Measurements from ENCODE around the gene EMID1.

The EMID1 gene

DNA sequence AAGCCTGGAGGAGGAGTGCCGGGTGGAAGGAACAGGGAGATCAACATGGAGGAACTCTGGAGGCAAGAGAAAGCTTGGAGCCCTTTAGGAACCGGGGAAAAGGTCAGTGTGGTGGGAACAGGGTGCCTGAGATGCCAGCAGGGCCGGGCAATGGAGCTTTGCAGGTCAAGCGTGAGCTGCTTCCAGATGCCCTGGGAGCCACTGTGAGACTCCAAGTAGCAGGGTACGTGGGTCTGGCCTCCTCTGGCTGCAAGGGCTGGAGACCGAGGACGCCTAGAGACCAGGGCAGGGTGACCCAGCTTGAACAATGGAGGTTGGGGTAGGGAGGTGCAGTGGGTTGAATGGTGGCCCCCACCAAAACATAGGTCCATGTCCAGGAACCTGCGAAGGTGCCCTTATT lies 15.6 kb upstream of the EMID1 start (continued):
- TF ChIP-seq ZNF2 (tag by site-specific recombination; IDR thresholded peaks at IDR 0.05) (no peak), ZNF791 (tag by site-specific recombination; IDR thresholded peaks at IDR 0.05) (no peak)

DNA sequence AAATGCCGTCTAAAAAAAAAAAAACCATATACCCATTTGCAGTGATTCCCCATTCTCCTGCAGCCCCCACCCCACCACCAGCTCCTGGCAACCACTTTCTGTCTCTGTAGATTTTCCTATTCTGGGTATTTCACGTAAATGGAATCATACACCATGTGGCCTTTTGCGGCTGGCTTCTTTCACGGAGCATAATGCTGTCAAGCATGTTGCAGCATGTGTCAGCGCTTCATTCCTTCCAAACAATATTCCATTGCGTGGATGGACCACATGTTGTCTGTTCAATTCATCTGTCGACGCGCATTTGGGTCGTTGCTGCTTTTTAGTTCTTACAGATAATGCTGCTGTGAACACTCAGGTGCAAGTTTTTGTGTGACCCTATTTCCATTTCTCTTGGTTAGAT lies 14.8 kb upstream of the EMID1 start:
- H3K4me1 ChIP-seq (ENCODE audit: control insufficient read depth, insufficient read depth, low read length): no peaks in the 10 kb centered on the region
- CTCF ChIA-PET: interaction anchor here (1.0 to 1.3 kb wide), 2 partner anchors 12 to 55 kb away, joined by 3 to 4 read pairs; no protein-coding TSS in a partner anchor
- no peaks in the 10 kb centered on the region for H3K9me3 ChIP-seq (ENCODE audit: control insufficient read depth, insufficient read depth, low read depth, low read length)
- H3K27ac ChIP-seq (ENCODE audit: extremely low read depth, low read depth, low read length): no peak overlapping the region
- POLR2A ChIA-PET: no interaction called here
- TF ChIP-seq, protein P1, sequence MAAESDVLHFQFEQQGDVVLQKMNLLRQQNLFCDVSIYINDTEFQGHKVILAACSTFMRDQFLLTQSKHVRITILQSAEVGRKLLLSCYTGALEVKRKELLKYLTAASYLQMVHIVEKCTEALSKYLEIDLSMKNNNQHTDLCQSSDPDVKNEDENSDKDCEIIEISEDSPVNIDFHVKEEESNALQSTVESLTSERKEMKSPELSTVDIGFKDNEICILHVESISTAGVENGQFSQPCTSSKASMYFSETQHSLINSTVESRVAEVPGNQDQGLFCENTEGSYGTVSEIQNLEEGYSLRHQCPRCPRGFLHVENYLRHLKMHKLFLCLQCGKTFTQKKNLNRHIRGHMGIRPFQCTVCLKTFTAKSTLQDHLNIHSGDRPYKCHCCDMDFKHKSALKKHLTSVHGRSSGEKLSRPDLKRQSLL (tag by site-specific recombination; IDR thresholded peaks at IDR 0.05): no peak
- TF ChIP-seq PRDM1 (tag by site-specific recombination; IDR thresholded peaks at IDR 0.05) (no peak), SCRT1 (tag by site-specific recombination; IDR thresholded peaks at IDR 0.05; ENCODE audit: borderline replicate concordance) (no peak), KLF8 (tag by site-specific recombination; IDR thresholded peaks at IDR 0.05) (no peak), ZNF302 (tag by site-specific recombination; IDR thresholded peaks at IDR 0.05; ENCODE audit: low read depth) (no peak), ZNF621 (tag by site-specific recombination; IDR thresholded peaks at IDR 0.05) (no peak), ZBTB7A (tag by site-specific recombination; IDR thresholded peaks at IDR 0.05; ENCODE audit: low read depth) (no peak), WT1 (tag by site-specific recombination; IDR thresholded peaks at IDR 0.05) (no peak), ZEB2 (tag by site-specific recombination; IDR thresholded peaks at IDR 0.05) (no peak), ZNF610 (tag by site-specific recombination; IDR thresholded peaks at IDR 0.05; ENCODE audit: borderline replicate concordance) (no peak), ZNF530 (tag by site-specific recombination; IDR thresholded peaks at IDR 0.05; ENCODE audit: low read depth) (no peak), ZXDB (tag by site-specific recombination; IDR thresholded peaks at IDR 0.05) (no peak)
- TF ChIP-seq, protein P2, sequence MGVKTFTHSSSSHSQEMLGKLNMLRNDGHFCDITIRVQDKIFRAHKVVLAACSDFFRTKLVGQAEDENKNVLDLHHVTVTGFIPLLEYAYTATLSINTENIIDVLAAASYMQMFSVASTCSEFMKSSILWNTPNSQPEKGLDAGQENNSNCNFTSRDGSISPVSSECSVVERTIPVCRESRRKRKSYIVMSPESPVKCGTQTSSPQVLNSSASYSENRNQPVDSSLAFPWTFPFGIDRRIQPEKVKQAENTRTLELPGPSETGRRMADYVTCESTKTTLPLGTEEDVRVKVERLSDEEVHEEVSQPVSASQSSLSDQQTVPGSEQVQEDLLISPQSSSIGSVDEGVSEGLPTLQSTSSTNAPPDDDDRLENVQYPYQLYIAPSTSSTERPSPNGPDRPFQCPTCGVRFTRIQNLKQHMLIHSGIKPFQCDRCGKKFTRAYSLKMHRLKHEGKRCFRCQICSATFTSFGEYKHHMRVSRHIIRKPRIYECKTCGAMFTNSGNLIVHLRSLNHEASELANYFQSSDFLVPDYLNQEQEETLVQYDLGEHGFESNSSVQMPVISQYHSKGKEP (tag by site-specific recombination; IDR thresholded peaks at IDR 0.05): no peak
- TF ChIP-seq, protein P3, sequence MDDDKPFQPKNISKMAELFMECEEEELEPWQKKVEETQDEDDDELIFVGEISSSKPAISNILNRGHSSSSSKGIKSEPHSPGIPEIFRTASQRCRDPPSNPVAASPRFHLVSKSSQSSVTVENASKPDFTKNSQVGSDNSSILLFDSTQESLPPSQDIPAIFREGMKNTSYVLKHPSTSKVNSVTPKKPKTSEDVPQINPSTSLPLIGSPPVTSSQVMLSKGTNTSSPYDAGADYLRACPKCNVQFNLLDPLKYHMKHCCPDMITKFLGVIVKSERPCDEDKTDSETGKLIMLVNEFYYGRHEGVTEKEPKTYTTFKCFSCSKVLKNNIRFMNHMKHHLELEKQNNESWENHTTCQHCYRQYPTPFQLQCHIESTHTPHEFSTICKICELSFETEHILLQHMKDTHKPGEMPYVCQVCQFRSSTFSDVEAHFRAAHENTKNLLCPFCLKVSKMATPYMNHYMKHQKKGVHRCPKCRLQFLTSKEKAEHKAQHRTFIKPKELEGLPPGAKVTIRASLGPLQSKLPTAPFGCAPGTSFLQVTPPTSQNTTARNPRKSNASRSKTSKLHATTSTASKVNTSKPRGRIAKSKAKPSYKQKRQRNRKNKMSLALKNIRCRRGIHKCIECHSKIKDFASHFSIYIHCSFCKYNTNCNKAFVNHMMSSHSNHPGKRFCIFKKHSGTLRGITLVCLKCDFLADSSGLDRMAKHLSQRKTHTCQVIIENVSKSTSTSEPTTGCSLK (tag by site-specific recombination; IDR thresholded peaks at IDR 0.05): no peak
- TF ChIP-seq, protein P4, sequence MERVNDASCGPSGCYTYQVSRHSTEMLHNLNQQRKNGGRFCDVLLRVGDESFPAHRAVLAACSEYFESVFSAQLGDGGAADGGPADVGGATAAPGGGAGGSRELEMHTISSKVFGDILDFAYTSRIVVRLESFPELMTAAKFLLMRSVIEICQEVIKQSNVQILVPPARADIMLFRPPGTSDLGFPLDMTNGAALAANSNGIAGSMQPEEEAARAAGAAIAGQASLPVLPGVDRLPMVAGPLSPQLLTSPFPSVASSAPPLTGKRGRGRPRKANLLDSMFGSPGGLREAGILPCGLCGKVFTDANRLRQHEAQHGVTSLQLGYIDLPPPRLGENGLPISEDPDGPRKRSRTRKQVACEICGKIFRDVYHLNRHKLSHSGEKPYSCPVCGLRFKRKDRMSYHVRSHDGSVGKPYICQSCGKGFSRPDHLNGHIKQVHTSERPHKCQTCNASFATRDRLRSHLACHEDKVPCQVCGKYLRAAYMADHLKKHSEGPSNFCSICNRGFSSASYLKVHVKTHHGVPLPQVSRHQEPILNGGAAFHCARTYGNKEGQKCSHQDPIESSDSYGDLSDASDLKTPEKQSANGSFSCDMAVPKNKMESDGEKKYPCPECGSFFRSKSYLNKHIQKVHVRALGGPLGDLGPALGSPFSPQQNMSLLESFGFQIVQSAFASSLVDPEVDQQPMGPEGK (tag by site-specific recombination; IDR thresholded peaks at IDR 0.05): no peak
- no peak overlapping the region for H3K4me3 ChIP-seq (ENCODE audit: low read depth, low read length)
- no peaks in the 10 kb centered on the region for H3K36me3 ChIP-seq (ENCODE audit: control insufficient read depth in 2 of 2, insufficient read depth in 1 of 2, low read length in 2 of 2)

DNA sequence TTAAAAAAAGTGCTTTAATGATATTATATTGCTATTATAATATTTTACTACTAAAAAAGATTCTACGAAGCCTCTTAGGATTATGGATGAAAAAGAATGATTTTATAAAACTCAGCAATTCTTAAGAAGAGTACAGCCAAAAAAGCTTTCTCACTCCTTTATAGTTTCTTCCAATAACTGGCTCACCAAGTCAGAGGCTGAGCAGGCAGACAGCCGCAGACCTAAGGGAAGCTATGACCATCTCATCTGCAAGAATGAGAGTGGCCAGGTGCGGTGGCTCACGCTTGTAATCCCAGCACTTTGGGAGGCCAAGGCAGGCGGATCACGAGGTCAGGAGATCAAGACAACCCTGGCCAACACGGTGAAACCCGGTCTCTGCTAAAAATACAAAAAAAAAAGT lies 12.7 kb upstream of the EMID1 start:
- H3K9me3 ChIP-seq (ENCODE audit: control insufficient read depth, insufficient read depth, low read depth, low read length): no peaks in the 10 kb centered on the region
- TF ChIP-seq, protein P5, sequence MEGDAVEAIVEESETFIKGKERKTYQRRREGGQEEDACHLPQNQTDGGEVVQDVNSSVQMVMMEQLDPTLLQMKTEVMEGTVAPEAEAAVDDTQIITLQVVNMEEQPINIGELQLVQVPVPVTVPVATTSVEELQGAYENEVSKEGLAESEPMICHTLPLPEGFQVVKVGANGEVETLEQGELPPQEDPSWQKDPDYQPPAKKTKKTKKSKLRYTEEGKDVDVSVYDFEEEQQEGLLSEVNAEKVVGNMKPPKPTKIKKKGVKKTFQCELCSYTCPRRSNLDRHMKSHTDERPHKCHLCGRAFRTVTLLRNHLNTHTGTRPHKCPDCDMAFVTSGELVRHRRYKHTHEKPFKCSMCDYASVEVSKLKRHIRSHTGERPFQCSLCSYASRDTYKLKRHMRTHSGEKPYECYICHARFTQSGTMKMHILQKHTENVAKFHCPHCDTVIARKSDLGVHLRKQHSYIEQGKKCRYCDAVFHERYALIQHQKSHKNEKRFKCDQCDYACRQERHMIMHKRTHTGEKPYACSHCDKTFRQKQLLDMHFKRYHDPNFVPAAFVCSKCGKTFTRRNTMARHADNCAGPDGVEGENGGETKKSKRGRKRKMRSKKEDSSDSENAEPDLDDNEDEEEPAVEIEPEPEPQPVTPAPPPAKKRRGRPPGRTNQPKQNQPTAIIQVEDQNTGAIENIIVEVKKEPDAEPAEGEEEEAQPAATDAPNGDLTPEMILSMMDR (tag by site-specific recombination; IDR thresholded peaks at IDR 0.05): no peak
- TF ChIP-seq MZF1 (tag by site-specific recombination; IDR thresholded peaks at IDR 0.05; ENCODE audit: borderline replicate concordance): no peak
- TF ChIP-seq, protein P6, sequence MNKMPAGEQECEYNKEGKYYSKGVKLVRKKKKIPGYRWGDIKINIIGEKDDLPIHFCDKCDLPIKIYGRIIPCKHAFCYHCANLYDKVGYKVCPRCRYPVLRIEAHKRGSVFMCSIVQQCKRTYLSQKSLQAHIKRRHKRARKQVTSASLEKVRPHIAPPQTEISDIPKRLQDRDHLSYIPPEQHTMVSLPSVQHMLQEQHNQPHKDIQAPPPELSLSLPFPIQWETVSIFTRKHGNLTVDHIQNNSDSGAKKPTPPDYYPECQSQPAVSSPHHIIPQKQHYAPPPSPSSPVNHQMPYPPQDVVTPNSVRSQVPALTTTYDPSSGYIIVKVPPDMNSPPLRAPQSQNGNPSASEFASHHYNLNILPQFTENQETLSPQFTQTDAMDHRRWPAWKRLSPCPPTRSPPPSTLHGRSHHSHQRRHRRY (tag by site-specific recombination; IDR thresholded peaks at IDR 0.05): no peak
- TF ChIP-seq YY1 (tag by site-specific recombination; IDR thresholded peaks at IDR 0.05): no peak
- TF ChIP-seq ZNF416 (tag by site-specific recombination; IDR thresholded peaks at IDR 0.05): no peak
- no peaks in the 10 kb centered on the region for H3K36me3 ChIP-seq (ENCODE audit: control insufficient read depth in 2 of 2, insufficient read depth in 1 of 2, low read length in 2 of 2)
- H3K4me3 ChIP-seq (ENCODE audit: low read depth, low read length): no peak overlapping the region
- H3K4me1 ChIP-seq (ENCODE audit: control insufficient read depth, insufficient read depth, low read length): no peaks in the 10 kb centered on the region
- POLR2A ChIA-PET: interaction anchor here (0.6 kb wide), 1 partner anchor 10 kb away, joined by 3 read pairs; no protein-coding TSS in a partner anchor
- no peak overlapping the region for H3K27ac ChIP-seq (ENCODE audit: extremely low read depth, low read depth, low read length)
- CTCF ChIA-PET: interaction anchor here (1.1 to 1.5 kb wide), 2 partner anchors 9 to 11 kb away, joined by 3 read pairs; no protein-coding TSS in a partner anchor
